GM19351 (cell line): Measurements from ENCODE around the gene NBPF6.
"Not testable (repeated sequence)": the region's sequence is repeated elsewhere in the genome, so short reads cannot be mapped to it uniquely, and the experiment has no call there.

Source experiments
- ATAC-seq: cut with Tn5 transposase; IDR thresholded peaks from one replicate; pipeline ENCODE4 v1.9.1; 2021; ENCODE audit warnings: mild to moderate bottlenecking, moderate library complexity; ENCODE audit not compliant: unreplicated experiment

Gene NBPF6, protein sequence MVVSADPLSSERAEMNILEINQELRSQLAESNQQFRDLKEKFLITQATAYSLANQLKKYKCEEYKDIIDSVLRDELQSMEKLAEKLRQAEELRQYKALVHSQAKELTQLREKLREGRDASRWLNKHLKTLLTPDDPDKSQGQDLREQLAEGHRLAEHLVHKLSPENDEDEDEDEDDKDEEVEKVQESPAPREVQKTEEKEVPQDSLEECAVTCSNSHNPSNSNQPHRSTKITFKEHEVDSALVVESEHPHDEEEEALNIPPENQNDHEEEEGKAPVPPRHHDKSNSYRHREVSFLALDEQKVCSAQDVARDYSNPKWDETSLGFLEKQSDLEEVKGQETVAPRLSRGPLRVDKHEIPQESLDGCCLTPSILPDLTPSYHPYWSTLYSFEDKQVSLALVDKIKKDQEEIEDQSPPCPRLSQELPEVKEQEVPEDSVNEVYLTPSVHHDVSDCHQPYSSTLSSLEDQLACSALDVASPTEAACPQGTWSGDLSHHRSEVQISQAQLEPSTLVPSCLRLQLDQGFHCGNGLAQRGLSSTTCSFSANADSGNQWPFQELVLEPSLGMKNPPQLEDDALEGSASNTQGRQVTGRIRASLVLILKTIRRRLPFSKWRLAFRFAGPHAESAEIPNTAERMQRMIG

DNA sequence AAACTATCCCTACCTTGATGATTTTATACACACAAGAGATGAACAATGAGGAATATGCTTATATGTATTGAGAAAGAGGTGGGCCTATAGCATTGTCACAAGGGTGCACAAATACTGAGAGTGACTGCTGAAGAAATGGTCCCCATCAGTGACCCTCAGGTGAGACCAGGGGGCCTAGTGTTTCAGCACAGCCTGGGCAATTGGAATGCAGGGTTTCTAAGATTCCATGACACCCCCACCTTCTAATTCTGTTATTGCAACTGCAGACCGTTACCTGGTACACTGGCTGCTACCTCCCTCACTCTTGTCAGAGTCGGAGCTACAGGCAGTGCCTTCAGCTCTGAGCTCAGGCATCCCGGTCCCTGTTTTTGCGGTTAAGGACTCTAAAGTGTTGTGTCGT, at the start of gene NBPF6:
TSS of gene NBPF6 (plus strand) at position 301 of the 400 bp plus-strand sequence. CDS start 259 bp downstream, outside the sequence.
- not testable (repeated sequence) for ATAC-seq

DNA sequence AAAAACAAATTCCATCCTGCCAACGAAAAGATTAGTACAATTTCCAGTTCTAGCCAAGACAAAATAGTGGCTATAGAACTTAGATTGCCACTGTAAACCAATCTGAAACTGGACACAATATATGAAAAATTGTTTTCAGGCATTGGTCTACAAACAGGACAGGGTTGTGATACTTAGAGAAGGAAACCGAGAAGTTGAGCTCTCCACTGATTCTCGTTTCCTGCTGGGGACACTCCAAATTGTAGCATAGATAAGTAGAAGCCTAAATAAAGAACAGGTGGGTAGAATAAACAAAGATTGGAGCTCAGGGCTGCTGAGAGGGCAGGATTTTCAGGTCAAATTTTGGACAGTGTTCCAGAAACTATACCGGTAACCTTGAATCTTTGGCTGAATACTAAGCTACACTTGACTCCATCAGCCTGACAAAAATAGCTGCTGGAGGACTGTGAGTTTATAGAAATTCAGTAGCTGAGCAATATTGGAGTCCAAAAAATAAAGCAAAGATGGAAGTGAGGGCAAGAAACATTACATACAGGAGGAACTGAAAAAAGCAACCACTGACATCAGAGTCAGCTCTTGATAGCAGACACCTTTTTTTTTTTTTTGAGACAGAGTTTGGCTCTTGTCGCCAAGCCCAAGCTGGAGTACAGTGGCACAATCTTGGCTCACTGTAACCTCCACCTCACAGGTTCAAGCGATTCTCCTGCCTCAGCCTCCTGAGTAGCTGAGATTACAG, 38.9 kb upstream of the NBPF6 start:
- ATAC-seq = peak; percentile 91

DNA sequence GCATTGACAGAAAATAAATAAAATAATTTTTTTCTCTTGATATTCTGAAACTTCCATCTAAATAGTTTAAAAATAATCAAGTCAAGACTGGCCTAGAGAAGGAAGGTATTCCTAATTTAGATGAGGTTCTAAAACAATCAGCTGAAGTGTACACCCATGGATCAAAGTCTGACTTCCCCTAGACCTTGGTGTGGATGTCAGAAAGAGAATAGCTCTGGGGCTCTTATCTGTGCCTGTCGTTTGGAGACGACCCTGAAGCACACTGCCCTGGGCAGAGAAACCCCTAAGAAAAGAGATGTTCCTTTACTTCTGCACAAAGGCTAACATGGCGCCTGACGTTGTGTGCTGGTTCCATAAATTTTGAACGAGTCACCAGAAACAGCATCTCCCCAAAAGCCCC, 30.0 kb upstream of the NBPF6 start:
- not testable (repeated sequence) for ATAC-seq

DNA sequence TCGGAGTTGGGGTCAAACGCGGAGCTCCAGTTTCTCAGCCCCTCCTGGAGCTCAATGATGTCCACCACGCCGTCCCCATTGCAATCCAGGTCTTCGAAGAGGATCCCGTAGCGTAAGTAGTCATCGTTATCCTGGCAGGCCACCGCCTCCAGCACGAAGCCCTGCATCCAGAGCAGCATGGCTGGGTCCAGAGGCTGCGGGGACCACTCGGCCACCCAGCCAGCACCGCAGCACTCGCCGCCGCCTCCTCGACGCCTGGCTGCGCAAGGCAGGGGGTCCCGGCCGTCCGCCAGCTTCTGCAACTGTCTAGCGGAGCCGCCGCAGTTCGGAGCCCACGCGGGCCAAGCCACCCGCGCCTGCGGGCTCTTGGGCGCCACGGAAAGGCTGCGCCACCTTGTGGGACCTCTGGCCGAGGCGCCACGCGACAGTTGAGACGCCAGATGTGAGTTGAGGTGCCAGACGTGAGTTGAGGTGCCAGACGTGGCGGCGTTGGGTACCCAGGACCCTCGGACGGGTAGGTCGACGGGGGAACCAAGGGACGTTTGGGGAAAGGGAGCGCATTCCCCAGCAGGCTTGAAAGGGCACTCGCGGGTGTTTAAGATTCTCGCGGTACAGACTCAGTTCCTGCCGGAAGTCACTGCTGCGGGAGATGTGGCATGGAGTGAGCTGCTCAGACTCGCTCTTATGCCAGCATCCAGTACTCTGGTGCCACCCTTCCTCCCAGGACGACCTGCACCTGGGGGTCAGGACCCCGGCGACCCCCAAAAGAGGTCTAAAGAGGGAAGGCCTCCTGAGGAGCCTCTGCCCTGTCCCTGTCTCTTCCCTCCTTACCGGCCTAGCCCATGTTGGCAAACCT, 28.9 kb upstream of the NBPF6 start:
- peak; percentile 78 for ATAC-seq

DNA sequence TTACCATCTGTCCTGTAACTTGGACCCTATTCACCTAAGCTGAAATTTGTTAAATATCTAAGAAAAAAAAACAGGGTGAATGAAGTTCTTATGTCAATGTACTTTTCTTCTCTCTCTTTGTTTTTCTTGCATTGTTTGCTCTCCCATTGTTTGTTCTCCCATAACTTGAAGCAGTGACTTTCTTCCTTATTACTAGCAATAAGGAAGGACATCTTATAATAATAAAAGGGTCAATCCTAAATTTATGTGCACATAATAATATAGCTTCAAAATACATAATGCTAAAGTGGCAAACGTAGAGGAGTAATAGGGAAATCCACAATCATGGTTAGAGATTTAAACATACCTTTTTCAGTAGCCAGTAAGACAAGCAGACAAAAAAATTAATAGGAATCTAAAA, 23.3 kb upstream of the NBPF6 start:
- not testable (repeated sequence) for ATAC-seq

DNA sequence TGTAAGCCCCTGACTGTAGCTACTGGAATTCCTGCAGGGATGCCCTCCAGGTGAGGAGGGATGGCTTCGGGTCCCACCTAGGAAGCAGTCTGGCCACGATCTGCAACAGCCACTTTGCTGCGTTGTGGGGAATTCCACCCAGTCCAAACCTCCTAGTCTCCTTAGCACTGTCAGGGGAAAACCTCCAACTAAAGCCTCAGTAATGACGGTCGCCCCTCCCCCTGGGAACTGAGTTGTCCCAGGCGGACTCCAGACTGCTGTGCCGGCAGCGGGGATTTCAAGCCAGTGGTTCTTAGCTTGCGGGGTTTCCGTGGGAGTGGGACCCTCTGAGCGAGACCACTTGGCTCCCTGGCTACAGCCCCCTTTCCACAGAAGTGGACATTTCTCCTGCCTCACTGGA, 18.1 kb upstream of the NBPF6 start:
- ATAC-seq = not testable (repeated sequence)

DNA sequence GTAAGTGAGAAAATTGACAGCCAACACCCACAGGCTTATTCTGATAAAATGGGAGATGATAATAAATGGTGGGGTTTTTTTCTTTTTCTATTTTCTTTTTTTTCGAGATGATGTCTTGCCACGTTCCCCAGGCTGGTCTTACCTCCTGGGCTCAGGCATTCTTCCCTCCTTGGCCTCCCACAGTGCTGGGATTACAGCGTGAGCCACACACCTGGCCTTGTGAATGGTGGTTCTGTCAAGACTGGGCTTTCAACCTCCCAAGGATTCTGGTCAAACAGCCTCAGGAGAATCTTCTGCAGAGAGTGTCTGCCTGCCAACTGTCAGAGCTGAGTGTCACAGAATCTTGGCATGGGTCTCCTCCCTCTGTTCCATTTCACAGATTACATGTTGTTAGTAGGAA, 16.7 kb upstream of the NBPF6 start:
- ATAC-seq = not testable (repeated sequence)

DNA sequence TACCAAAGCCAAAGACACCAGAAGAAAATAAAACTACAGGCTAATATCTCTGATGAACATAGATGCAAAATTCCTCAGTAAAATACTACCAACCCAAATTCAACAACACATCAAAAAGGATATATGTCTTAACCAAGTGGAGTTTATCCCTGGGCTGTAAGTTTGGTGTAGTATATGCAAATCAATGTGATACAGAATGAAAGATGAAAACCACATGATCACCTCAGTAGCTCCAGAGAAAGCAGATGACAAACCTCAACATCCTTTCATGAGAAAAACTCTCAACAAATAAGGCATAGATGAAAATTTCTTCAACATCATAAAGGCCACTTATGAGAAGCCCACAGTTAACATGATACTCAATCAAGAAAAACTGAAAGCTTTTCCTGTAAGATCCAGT, 11.6 kb upstream of the NBPF6 start:
- ATAC-seq = peak; percentile 99

DNA sequence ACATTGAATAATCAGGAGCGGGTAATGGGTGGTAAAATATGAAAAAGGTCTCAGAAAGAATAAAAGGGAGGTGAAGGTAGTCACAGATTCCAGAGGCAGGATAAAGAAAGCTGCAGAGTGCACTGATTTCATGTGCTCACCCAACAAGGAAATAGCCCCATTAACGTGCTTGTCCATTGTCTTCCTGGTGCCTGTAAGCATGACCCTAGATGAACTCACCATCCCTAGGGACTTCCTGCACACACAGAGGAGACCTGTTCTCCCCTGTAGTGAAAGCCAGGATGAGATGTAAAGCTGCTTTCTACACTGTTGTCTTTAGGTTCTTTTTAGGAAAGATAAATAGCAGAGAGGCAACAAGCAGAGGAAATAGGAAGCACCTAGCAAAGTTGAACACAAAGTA, 4.4 kb downstream of the NBPF6 start:
- ATAC-seq = not testable (repeated sequence)

DNA sequence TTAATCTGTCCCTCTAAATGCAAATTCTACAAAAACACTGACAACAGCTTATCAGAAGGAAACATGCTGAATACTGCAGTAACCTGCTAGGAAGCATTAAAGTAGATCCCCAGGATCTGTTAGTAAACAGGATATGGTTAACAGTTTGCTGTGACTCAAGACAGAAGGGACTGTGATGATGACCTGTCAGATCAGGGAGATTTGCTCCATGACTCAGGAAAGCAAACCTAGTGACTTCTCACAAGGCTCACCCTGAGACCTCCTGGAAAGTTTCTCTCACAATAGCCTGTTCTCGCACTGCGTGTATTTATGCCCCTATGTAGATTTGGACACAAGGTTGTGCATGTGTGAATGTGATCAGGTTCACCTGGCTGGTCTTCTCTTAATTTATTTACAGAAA, 8.5 kb downstream of the NBPF6 start:
- not testable (repeated sequence) for ATAC-seq

DNA sequence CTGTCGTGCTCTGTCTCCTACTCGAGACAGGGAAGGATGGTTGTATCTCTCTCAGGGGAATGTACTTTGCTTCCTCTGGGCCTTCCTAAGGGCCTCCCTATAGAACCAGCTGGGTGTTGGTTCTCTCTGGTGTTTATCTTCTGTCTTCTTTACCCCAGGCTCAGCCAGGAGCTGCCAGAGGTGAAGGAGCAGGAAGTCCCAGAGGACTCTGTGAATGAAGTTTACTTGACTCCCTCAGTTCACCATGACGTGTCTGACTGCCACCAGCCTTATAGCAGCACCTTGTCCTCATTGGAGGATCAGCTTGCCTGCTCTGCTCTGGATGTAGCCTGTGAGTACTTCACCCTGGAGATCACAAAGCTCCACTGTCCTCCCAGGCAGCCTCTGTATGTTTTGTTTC, 11.6 kb downstream of the NBPF6 start:
- ATAC-seq = not testable (repeated sequence)

DNA sequence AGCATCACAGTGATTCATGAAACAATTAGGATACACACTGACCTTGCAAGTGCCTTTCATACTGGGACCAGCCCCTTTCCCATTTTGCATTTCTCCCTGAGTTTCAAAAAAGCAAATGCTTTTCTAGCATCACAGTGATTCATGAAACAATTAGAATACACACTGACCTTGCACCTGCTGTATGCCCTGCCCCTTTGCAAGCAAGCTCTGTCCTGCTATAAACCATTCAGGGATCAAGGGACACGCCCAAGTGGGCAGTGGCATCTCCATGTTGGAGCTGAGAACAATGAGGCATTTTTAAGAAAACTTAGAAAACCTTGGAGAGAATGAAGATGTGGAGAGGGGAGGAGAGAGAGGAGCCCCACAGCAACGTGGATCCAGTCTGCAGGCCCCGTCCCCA, 13.8 kb downstream of the NBPF6 start:
- ATAC-seq = not testable (repeated sequence)

DNA sequence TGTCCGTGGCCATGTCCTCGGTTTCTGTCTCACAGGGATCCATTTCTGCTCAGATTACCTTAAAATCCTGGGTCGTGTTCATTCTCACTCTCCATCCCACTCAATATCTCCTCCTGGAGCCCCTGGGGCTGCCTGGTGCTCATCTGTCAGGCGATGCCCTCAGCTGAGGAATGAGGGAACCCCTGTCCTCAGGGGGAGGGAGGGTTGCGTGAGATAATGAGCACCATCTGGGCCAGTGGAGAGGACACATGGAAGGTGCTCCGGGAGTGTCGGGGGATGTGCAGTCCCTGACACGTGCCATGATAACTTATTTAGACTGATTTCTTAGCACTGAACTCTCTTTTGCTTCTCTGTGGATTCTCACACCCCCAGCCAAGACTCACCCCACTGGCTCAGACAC, 16.0 kb downstream of the NBPF6 start:
- ATAC-seq = not testable (repeated sequence)

DNA sequence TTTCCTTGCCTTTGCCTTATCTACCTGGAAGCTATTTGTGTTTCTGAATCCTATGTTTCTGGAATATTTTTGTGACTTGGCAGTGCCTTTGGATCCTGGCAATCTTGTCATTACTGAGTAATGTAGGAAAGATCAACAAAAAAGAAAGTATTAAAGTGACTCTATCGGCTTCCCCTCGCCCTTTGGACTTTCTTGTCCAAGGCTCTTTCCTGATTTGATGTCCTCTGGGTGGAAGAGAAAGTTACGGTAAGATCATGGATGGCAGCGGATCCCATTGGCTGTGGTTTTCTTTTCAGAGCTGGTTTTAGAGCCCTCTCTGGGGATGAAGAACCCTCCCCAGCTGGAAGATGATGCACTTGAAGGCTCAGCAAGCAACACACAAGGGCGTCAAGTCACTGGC, 17.0 kb downstream of the NBPF6 start:
- ATAC-seq = not testable (repeated sequence)

DNA sequence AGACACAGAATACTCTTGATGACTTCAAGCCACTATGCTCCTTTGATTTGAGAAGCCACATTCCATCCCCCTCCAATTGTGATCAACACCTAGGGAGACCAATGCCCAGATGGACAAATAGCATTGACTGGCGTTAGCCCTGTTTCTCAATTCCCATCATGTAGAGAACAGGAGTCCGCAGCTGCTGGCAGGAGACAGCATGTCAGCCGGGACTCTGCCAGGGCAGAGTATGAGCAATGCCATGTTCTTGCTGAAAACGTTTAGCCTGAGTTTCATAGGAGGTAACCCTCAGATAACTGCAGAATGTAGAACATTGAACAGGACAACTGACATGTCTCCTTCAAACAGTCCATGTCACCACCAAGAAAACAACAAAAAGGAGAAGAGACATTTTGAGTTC, 20.6 kb downstream of the NBPF6 start:
- ATAC-seq = not testable (repeated sequence)

DNA sequence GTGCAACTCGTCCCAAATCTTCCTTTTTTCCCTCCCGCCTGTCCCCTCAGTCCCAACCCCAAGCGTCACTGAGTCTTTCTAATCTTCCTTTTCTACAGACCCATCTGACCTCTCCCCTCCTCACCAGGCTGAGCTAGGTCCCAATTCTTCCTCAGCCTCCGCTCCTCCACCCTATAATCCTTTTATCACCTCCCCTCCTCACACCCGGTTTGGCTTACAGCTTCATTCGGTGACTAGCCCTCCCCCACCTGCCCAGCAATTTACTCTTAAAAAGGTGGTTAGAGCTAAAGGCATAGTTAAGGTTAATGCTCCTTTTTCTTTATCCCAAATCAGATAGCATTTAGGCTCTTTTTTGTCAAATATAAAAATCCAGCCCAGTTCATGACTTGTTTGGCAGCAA, 24.4 kb downstream of the NBPF6 start:
- ATAC-seq = not testable (repeated sequence)

DNA sequence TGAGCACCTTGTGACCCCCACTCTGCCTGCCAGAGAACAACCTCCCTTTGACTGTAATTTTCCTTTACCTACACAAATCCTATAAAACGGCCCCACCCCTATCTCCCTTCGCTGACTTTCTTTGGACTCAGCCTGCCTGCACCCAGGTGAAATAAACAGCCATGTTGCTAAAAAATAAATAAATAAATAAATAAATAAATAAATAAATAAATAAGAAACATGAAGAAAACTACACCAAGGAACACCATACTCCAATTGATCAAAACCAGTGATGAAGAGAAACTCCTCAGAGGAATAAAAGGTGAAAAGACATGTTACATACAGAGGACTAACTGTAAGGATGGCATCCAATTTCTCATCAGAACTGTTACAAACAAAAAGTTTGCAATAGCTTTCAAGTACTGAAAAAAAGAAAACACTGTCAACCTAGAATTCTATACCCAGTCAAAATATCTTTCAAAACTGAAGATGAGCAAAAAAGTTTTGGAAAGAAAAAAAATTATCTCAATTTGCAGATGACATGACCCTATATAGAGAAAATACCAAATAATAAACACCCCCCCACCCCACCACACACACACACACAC, 28.4 kb downstream of the NBPF6 start:
- no peak for ATAC-seq

DNA sequence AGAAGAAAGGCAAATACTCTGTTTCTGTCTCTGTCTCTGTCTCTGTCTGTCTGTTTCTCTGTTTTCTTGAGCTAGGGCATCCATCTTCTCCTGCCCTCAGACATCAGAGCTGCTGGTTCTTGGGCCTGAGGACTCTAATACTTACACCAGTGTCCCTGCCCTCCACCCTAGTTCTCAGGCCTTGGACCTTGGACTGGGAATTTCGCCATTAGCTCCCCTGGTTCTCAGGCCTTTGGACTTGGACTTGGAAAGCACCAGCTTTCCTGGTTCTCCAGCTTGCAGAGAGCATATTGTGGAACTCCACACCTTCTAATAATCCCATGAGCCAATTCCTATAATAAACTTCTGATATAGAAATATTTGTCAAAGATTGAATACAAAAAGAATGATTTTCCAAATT, 32.6 kb downstream of the NBPF6 start:
- ATAC-seq = no peak

DNA sequence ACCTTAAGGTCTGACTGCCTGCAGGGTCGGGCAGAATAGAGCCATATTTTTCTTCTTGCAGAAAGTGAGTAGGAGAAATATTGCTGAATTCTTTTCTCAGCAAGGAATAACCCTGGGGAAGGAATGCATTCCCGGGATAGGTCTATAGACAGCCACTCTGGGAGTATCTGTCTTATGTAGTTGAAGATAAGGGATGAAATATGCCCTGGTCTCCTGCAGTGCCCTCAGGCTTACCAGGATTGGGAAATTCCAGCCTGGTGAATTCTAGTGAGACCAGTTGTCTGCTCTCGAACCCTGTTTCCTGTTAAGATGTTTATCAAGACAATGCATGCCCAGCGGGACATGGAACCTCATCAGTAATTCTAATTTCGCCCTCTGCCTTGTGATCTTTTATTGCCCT, 35.8 kb downstream of the NBPF6 start:
- not testable (repeated sequence) for ATAC-seq

DNA sequence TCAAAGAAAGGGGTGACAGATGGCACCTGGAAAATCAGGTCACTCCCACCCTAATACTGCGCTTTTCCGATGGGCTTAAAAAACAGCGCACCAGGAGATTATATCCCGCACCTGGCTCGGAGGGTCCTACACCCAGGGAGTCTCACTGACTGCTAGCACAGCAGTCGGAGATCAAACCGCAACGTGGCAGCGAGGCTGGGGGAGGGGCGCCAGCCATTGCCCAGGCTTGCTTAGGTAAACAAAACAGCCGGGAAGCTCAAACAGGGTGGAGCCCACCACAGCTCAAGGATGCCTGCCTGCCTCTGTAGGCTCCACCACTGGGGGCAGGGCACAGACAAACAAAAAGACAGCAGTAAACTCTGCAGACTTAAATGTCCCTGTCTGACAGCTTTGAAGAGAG, 36.6 kb downstream of the NBPF6 start:
- not testable (repeated sequence) for ATAC-seq
